ENCODE measurements around the gene AKR1C3. TPM values are rescaled to one million over a fixed set of nuclear protein-coding genes. Genes with fewer than 3 reads are reported as not detected.

AKR1C3 gene
- total RNA-seq, 2 experiments from 2014 or later = not detected

DNA sequence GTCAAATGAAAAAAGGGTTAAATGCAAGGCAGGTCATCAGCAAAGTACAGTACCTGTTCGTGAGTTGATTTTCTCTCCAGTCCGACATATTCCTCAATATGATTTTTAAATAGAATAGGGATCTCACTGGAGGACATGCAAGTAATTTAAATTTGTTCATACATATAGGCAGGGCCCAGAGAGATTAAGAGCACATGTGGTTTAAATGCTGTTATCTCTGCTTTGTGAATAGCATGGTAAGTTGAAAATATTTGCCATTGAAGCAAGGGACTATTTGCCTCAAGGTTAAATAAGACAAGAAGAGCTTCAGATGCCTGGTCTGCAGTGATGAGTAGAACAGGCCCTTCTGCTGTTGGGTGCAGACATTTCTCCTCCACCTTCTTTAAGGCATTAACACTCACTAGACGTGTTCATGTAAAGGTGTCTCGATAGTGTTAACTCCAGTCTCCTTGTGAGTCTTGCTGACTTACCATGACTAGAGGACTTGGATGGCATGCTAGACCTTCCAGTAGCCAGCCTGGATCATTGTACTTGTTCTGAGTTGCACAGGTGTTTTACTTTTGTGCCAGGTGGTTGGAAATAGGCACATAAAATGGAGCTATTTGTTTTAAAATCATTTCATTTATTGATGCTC lies 15.6 kb upstream of the AKR1C3 start:
- Histone ChIP-seq H3K4me3 (ENCODE audit: low read depth, low read length, poor library complexity, severe bottlenecking) (no peak overlapping the region), H3K27ac (ENCODE audit: low read depth, low read length, poor library complexity, severe bottlenecking) (no peak overlapping the region), H3K4me1 (ENCODE audit: insufficient read depth, low read length, poor library complexity, severe bottlenecking) (no peaks in the 10 kb centered on the region), H3K9me3 (ENCODE audit: low read length) (no peaks in the 10 kb centered on the region), H3K9me2 (ENCODE audit: insufficient read depth, low read length) (no peaks in the 10 kb centered on the region), H3K36me3 (ENCODE audit: insufficient read depth, low read length) (no peaks in the 10 kb centered on the region), H4K20me1 (ENCODE audit: insufficient read depth, low read length) (no peaks in the 10 kb centered on the region), H3K79me2 (ENCODE audit: insufficient read depth, low read depth, low read length) (no peaks in the 10 kb centered on the region), H2AFZ (ENCODE audit: low read length) (no peak overlapping the region), H3K4me2 (ENCODE audit: low read length) (no peak overlapping the region)
- TF ChIP-seq, protein P1, sequence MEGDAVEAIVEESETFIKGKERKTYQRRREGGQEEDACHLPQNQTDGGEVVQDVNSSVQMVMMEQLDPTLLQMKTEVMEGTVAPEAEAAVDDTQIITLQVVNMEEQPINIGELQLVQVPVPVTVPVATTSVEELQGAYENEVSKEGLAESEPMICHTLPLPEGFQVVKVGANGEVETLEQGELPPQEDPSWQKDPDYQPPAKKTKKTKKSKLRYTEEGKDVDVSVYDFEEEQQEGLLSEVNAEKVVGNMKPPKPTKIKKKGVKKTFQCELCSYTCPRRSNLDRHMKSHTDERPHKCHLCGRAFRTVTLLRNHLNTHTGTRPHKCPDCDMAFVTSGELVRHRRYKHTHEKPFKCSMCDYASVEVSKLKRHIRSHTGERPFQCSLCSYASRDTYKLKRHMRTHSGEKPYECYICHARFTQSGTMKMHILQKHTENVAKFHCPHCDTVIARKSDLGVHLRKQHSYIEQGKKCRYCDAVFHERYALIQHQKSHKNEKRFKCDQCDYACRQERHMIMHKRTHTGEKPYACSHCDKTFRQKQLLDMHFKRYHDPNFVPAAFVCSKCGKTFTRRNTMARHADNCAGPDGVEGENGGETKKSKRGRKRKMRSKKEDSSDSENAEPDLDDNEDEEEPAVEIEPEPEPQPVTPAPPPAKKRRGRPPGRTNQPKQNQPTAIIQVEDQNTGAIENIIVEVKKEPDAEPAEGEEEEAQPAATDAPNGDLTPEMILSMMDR (conservative IDR thresholded peaks at IDR 0.05; ENCODE audit: low read length) = no peak
- TF ChIP-seq EZH2phosphoT487 (IDR thresholded peaks at IDR 0.05; ENCODE audit: borderline replicate concordance, low read depth, low read length) = no peak
- ChIA-PET POLR2A (interaction anchor here (0.6 kb wide), 1 partner anchor 294 kb away, joined by 3 read pairs; no protein-coding TSS in a partner anchor), CTCF (ENCODE audit: unreplicated experiment) (no interaction called here)
- DNase-seq (ENCODE audit: low spot score) = no peak
- no TSS peak for BruUV-seq (replicated peaks)
- intact Hi-C loops (cut with micrococcal nuclease; ENCODE audit: unreplicated experiment) = no loop called here

DNA sequence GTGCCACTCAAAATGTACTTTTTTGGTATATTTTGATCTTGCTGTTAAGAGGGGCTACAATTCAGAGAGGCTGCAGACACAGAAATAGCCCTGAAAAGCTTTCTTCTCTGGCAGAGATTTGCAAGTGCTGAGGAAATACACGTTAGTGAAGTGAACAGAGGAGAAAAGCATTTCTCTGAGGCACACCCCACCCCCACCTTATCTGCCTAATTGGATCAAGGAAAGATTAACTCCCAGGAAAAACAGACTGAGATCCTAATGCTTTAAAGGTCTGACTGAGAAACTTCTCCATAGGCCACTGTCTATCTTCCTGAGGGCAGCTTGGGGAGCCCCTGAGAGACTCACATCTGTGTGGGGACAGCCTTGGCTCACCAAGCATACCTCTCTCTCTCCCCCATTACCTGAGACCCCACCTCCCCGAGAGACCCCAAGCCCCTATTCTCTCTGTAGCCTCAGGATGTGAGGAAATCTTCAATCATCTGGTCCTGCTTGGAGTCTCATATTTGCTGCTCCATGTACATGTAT lies 14.8 kb upstream of the AKR1C3 start:
- H3K27ac ChIP-seq (ENCODE audit: low read depth, low read length, poor library complexity, severe bottlenecking) = no peak overlapping the region
- no peak overlapping the region for H2AFZ ChIP-seq (ENCODE audit: low read length)
- no peaks in the 10 kb centered on the region for H3K36me3 ChIP-seq (ENCODE audit: insufficient read depth, low read length)
- no peaks in the 10 kb centered on the region for H3K4me1 ChIP-seq (ENCODE audit: insufficient read depth, low read length, poor library complexity, severe bottlenecking)
- H3K4me3 ChIP-seq (ENCODE audit: low read depth, low read length, poor library complexity, severe bottlenecking) = no peak overlapping the region
- no peaks in the 10 kb centered on the region for H3K9me2 ChIP-seq (ENCODE audit: insufficient read depth, low read length)
- ChIA-PET POLR2A (interaction anchor here (0.6 kb wide), 1 partner anchor 294 kb away, joined by 3 read pairs; no protein-coding TSS in a partner anchor), CTCF (ENCODE audit: unreplicated experiment) (no interaction called here)
- intact Hi-C loops (cut with micrococcal nuclease; ENCODE audit: unreplicated experiment) = no loop called here
- no peaks in the 10 kb centered on the region for H3K79me2 ChIP-seq (ENCODE audit: insufficient read depth, low read depth, low read length)
- no TSS peak for BruUV-seq (replicated peaks)
- TF ChIP-seq EZH2phosphoT487 (IDR thresholded peaks at IDR 0.05; ENCODE audit: borderline replicate concordance, low read depth, low read length) = no peak
- TF ChIP-seq, protein P1 (conservative IDR thresholded peaks at IDR 0.05; ENCODE audit: low read length) = no peak
- no peaks in the 10 kb centered on the region for H4K20me1 ChIP-seq (ENCODE audit: insufficient read depth, low read length)
- H3K4me2 ChIP-seq (ENCODE audit: low read length) = no peak overlapping the region
- H3K9me3 ChIP-seq (ENCODE audit: low read length) = no peaks in the 10 kb centered on the region
- DNase-seq (ENCODE audit: low spot score) = no peak

DNA sequence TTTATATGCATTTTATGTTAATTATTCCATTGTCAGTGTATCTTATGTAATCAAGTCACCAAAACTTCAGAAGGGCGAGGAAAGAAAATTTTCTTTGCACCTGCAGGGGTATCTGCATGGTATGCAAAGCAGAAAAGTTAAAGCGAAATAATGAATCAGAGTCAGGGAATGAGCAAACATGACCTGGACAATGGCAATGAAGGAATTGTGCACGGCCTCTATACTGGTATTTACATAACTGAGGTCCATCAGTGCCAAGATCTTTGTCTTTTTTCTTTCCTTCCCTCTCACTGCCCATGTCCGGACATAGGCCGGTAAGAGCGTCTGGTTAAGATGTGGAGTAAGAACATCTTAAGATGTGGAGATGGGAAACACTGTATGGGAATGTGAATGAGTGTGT lies 14.4 kb upstream of the AKR1C3 start:
- CTCF ChIA-PET (ENCODE audit: unreplicated experiment) = no interaction called here

More for the DNA sequence above, 14.4 kb upstream of the AKR1C3 start:
- BruUV-seq (replicated peaks) = no TSS peak
- TF ChIP-seq EZH2phosphoT487 (IDR thresholded peaks at IDR 0.05; ENCODE audit: borderline replicate concordance, low read depth, low read length) = no peak
- TF ChIP-seq, protein P1 (conservative IDR thresholded peaks at IDR 0.05; ENCODE audit: low read length) = no peak
- Histone ChIP-seq H2AFZ (ENCODE audit: low read length) (no peak overlapping the region), H3K9me2 (ENCODE audit: insufficient read depth, low read length) (no peaks in the 10 kb centered on the region), H3K27ac (ENCODE audit: low read depth, low read length, poor library complexity, severe bottlenecking) (no peak overlapping the region), H3K36me3 (ENCODE audit: insufficient read depth, low read length) (no peaks in the 10 kb centered on the region), H3K9me3 (ENCODE audit: low read length) (no peaks in the 10 kb centered on the region), H3K4me3 (ENCODE audit: low read depth, low read length, poor library complexity, severe bottlenecking) (no peak overlapping the region), H3K4me2 (ENCODE audit: low read length) (no peak overlapping the region), H3K79me2 (ENCODE audit: insufficient read depth, low read depth, low read length) (no peaks in the 10 kb centered on the region), H3K4me1 (ENCODE audit: insufficient read depth, low read length, poor library complexity, severe bottlenecking) (no peaks in the 10 kb centered on the region), H4K20me1 (ENCODE audit: insufficient read depth, low read length) (no peaks in the 10 kb centered on the region)
- intact Hi-C loops (cut with micrococcal nuclease; ENCODE audit: unreplicated experiment) = no loop called here
- no peak for DNase-seq (ENCODE audit: low spot score)
- POLR2A ChIA-PET = no interaction called here
